ENCODE results near the gene EHD3. TPM values are rescaled to one million over a fixed set of nuclear protein-coding genes. Genes with fewer than 3 reads are reported as not detected.

EHD3 gene
- total and polyA plus RNA-seq, 2 of the 8 experiments (the other 6 are each of a cell fraction or from before 2014, with no cell fraction given) = 9.3 to 12.0 TPM

GRCh38 chr2:31254237-31255203, 20.6 kb downstream of the EHD3 start:
- peaks cover 0 to 2% of the 10 kb centered on the region in 2 experiments for H4K20me1 ChIP-seq (replicated peaks in 1 of 2; ENCODE audit: control insufficient read depth in 1 of 2, insufficient read depth in 2 of 2, low read length in 2 of 2)
- no peak overlapping the region for H2BK15ac ChIP-seq (ENCODE audit: low read length)
- no peak overlapping the region for H2BK5ac ChIP-seq (ENCODE audit: low read depth, low read length)
- no peak overlapping the region for H3K4me3 ChIP-seq (ENCODE audit: extremely low read depth in 1 of 4, insufficient read depth in 2 of 4, low read depth in 3 of 4, low read length in 4 of 4)
- no peaks in the 10 kb centered on the region for H3K36me3 ChIP-seq (ENCODE audit: control insufficient read depth in 2 of 4, insufficient read depth in 4 of 4, low read length in 3 of 4)
- DNase-seq (ENCODE audit: low read depth in 1 of 2, low spot score in 2 of 2) (no peak), FAIRE-seq (no peak)
- H3K79me1 ChIP-seq (ENCODE audit: low read depth, low read length) = no peaks in the 10 kb centered on the region; the same call in none of the 2 replicates
- 92% methylated on average over 18 of the region's 19 CpGs; no CpG with 5 or more reads in 1 of the 2 experiments for WGBS, 2 experiments (ENCODE audit: extremely low coverage in 1 of 2, insufficient coverage in 1 of 2, insufficient read length in 1 of 2, insufficient replicate concordance in 2 of 2, low coverage in 1 of 2, low lambda C conversion rate in 2 of 2, missing lambda C conversion rate in 1 of 2)
- no peak overlapping the region for H3K23ac ChIP-seq (ENCODE audit: insufficient read length)
- no peak overlapping the region for H3K4ac ChIP-seq (replicated peaks; ENCODE audit: insufficient read length, low read depth, low read length)
- no peak overlapping the region for H2AK5ac ChIP-seq (ENCODE audit: low read depth, low read length)
- no peaks in the 10 kb centered on the region for H3K79me2 ChIP-seq (ENCODE audit: control insufficient read depth in 1 of 2, insufficient read depth in 2 of 2, low read length in 2 of 2)
- no peak overlapping the region for H3K18ac ChIP-seq (ENCODE audit: extremely low read depth, low read length)
- no peak overlapping the region for H3K56ac ChIP-seq (replicated peaks; ENCODE audit: insufficient read length, low read depth, low read length)
- H2BK12ac ChIP-seq (ENCODE audit: low read depth, low read length) = no peak overlapping the region
- POLR2A ChIA-PET (ENCODE audit: partially characterized antibody) = interaction anchor here (1.3 to 2.3 kb wide), 2 partner anchors 12 to 20 kb away, joined by 3 to 10 read pairs; partner anchors contain the start of gene EHD3
- H2AFZ ChIP-seq (ENCODE audit: low read length) = no peak overlapping the region
- H4K5ac ChIP-seq (ENCODE audit: insufficient read length, low read depth, low read length) = no peak overlapping the region
- no peaks in the 10 kb centered on the region; the same call in 1 of the 2 replicates for H3K23me2 ChIP-seq (ENCODE audit: low read depth, low read length)
- H4K8ac ChIP-seq (ENCODE audit: extremely low read depth, insufficient read depth, low read length) = no peak overlapping the region
- CTCF ChIA-PET (ENCODE audit: partially characterized antibody) = interaction anchor here (0.9 to 2.7 kb wide), 6 partner anchors 9 to 41 kb away, joined by 3 to 8 read pairs (median 5); no protein-coding TSS in a partner anchor
- no peak overlapping the region for H4K91ac ChIP-seq (replicated peaks; ENCODE audit: insufficient read length, low read length)
- H3K27ac ChIP-seq (ENCODE audit: low read depth, low read length) = no peak overlapping the region; the same call in 1 of the 2 replicates
- no peaks in the 10 kb centered on the region for H3K27me3 ChIP-seq (replicated peaks in 1 of 4; ENCODE audit: control insufficient read depth in 3 of 4, extremely low read depth in 1 of 4, insufficient read depth in 3 of 4, low read length in 3 of 4)
- no peaks in the 10 kb centered on the region for H3K9me3 ChIP-seq (ENCODE audit: insufficient read depth in 2 of 2, low read depth in 1 of 2, low read length in 1 of 2)
- H3K14ac ChIP-seq (ENCODE audit: insufficient read length) = no peak overlapping the region
- H3K4me2 ChIP-seq (ENCODE audit: insufficient read depth in 1 of 2, low read depth in 2 of 2, low read length in 2 of 2) = no peak overlapping the region
- H3K9ac ChIP-seq (replicated peaks in 1 of 4; ENCODE audit: extremely low read depth in 1 of 4, low read depth in 3 of 4, low read length in 3 of 4) = no peak overlapping the region
- no peak overlapping the region for H2BK120ac ChIP-seq (replicated peaks; ENCODE audit: low read depth, low read length)
- H2BK20ac ChIP-seq (ENCODE audit: low read length) = no peak overlapping the region
- H3K4me1 ChIP-seq (replicated peaks in 1 of 4; ENCODE audit: control insufficient read depth in 3 of 4, insufficient read depth in 4 of 4, low read length in 3 of 4) = peaks cover 0 to 8% (median 2%) of the 10 kb centered on the region in 4 experiments; a peak in 3 of 7 replicates
- no peak for TF ChIP-seq YY1 (IDR thresholded peaks at IDR 0.05; ENCODE audit: low read depth, low read length)
- TF ChIP-seq TCF12 (IDR thresholded peaks at IDR 0.05; ENCODE audit: low read depth, low read length) = no peak
- TF ChIP-seq CTCF (IDR thresholded peaks at IDR 0.05; ENCODE audit: control extremely low read depth in 1 of 3, insufficient read depth in 1 of 3, low read depth in 1 of 3, low read length in 3 of 3) = no peak
- no peak for TF ChIP-seq NRF1 (IDR thresholded peaks at IDR 0.05; ENCODE audit: low read depth, low read length)
- TF ChIP-seq CBX5 (IDR thresholded peaks at IDR 0.05; ENCODE audit: low read depth, low read length) = no peak
- TF ChIP-seq HDAC6 (IDR thresholded peaks at IDR 0.05; ENCODE audit: low read depth, low read length) = no peak
- TF ChIP-seq CTBP2 (IDR thresholded peaks at IDR 0.05; ENCODE audit: borderline replicate concordance, insufficient read depth, insufficient read length, low read length) = no peak
- no peak for TF ChIP-seq SP1 (IDR thresholded peaks at IDR 0.05; ENCODE audit: low read depth, low read length)
- no peak for TF ChIP-seq NANOG (IDR thresholded peaks at IDR 0.05; ENCODE audit: insufficient read depth, low read depth, low read length, poor library complexity, severe bottlenecking)

Measured in H1 (cell line).